Inflammatory macrophage (primary cell): ENCODE results near the gene KLK6.
A peak's percentile ranks its signal among the peaks of the same experiment; 100 is the strongest.

Experiments
- DNase-seq, 2 donors: peaks; one replicate each; pipeline ENCODE4 v3.0.0-alpha.2; 2020 to 2022
- total RNA-seq, 18 experiments: gene quantifications; one replicate each; lab custom pipeline; 2026; ENCODE audit warnings: mixed read lengths in 6 of 18, inconsistent platforms in 2 of 18; lab: John Stamatoyannopoulos, UW

KLK6 gene
- 0 to 0.08 (median 0) reads per million in 18 experiments for total RNA-seq

GRCh38 chr19:50969413-50969760, at the start of gene KLK6:
Gene KLK6 (minus strand): TSS chr19:50969591. CDS start chr19:50968104, 1,487 bp downstream.
- no peak for DNase-seq

- DNase-seq: no peak
Measured at GRCh38 chr19:51018745-51019543, 49.6 kb upstream of the KLK6 start.

- DNase-seq: peak; percentile 53 to 59
Measured at GRCh38 chr19:51016798-51017683, 47.6 kb upstream of the KLK6 start.

- no peak for DNase-seq
Measured at GRCh38 chr19:51015691-51016267, 46.4 kb upstream of the KLK6 start.

GRCh38 chr19:51014242-51014641, 44.9 kb upstream of the KLK6 start:
- no peak for DNase-seq

- DNase-seq: no peak
Measured at GRCh38 chr19:51012661-51013190, 43.3 kb upstream of the KLK6 start.

- no peak for DNase-seq
Measured at GRCh38 chr19:51010066-51010795, 40.8 kb upstream of the KLK6 start.

- no peak for DNase-seq
Measured at GRCh38 chr19:51009061-51009891, 39.9 kb upstream of the KLK6 start.

- no peak for DNase-seq
Measured at GRCh38 chr19:51007488-51007887, 38.1 kb upstream of the KLK6 start.

- DNase-seq: no peak
Measured at GRCh38 chr19:51006406-51006805, 37.0 kb upstream of the KLK6 start.

- DNase-seq: no peak
Measured at GRCh38 chr19:51005248-51005647, 35.9 kb upstream of the KLK6 start.

- no peak for DNase-seq
Measured at GRCh38 chr19:51003316-51003715, 33.9 kb upstream of the KLK6 start.

GRCh38 chr19:51002542-51003311, 33.3 kb upstream of the KLK6 start:
- DNase-seq: peak in 1 of 2 donors; percentile 10

- no peak for DNase-seq
Measured at GRCh38 chr19:51002089-51002532, 32.7 kb upstream of the KLK6 start.

- DNase-seq: no peak
Measured at GRCh38 chr19:51001515-51001914, 32.1 kb upstream of the KLK6 start, which contains the start of gene KLK8. Gene KLK8 (minus strand): TSS chr19:51001604. CDS start chr19:51001167, 437 bp downstream.

- no peak for DNase-seq
Measured at GRCh38 chr19:51000981-51001380, 31.6 kb upstream of the KLK6 start.

- no peak for DNase-seq
Measured at GRCh38 chr19:51000426-51000825, 31.0 kb upstream of the KLK6 start.

GRCh38 chr19:50998686-50999085, 29.3 kb upstream of the KLK6 start:
- DNase-seq: no peak

GRCh38 chr19:50998061-50998460, 28.7 kb upstream of the KLK6 start:
- DNase-seq: no peak

GRCh38 chr19:50994129-50994528, 24.7 kb upstream of the KLK6 start:
- DNase-seq: no peak
